Measurements from ENCODE around the gene CCDC70. TPM values are rescaled to one million over a fixed set of nuclear protein-coding genes. Genes with fewer than 3 reads are reported as not detected.
"Not testable (repeated sequence)": the region's sequence is repeated elsewhere in the genome, so short reads cannot be mapped to it uniquely, and the experiment has no call there.

Gene CCDC70
- total RNA-seq, 4 donors from 2014 or later: not detected

DNA sequence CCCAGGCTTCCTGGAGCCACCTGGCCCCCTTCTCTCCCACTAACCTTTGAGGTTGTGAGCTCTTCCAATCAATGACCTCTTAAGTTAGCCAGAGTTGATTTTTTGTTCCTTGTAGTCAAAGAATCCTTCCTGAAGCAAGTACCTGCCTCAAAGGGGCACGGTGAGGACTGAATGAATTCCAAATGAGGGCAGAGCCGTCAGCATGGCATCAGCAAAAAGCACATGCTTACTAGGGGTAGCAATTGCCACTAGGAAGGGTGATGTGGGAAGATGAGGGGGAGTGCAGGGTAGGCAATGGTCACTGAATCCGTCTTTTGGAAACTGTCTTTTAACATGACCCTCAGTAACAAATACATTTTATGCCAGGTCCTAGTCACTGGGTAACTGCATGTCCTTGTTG, 42.2 kb upstream of the CCDC70 start:
- H3K27me3 ChIP-seq: no peaks in the 10 kb centered on the region
- WGBS: 96% methylated on average over 3 of the region's 3 CpGs
- H3K4me3 ChIP-seq: no peak overlapping the region
- no peaks in the 10 kb centered on the region for H3K36me3 ChIP-seq
- no peak for TF ChIP-seq POLR2AphosphoS5 (IDR thresholded peaks at IDR 0.05)
- no peaks in the 10 kb centered on the region for H3K9me3 ChIP-seq
- intact Hi-C loops (cut with DNase I): loop anchor here (10.0 kb wide), 1 partner anchor 185 kb away; no protein-coding TSS in a partner anchor
- no peak overlapping the region for H3K27ac ChIP-seq (replicated peaks in 1 of 4)
- H3K4me1 ChIP-seq: peaks cover 20 to 27% (median 22%) of the 10 kb centered on the region in 4 donors
- no peak for DNase-seq (ENCODE audit: extremely low spot score)

DNA sequence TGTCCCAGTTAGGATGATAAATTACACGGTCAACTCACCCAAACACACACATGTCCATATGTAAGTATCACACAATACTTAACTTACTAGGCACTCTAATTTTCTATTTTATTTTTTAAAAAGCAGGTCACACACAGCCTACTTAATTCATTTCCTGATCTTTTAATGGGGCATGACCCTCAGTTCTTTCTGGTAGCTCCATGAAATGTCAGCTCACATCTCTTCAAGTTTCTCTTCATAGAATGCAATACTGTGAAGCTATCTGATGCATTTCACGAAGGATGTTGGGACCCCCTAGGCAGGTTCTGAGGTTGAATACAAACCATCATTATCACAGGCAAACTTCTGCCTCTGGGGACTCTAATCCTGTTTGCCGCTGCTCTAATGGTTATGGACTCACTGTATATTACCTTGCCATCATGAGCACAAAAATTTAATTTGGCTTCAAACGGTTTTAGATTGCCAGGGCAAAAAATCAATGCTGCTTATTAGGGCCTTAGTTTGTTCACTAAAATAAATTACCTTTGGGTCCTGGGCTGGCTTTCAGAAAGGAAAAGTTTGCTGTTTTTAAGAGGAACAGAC, 41.7 kb upstream of the CCDC70 start:
- no peak for DNase-seq (ENCODE audit: extremely low spot score)
- H3K36me3 ChIP-seq: no peaks in the 10 kb centered on the region
- H3K27me3 ChIP-seq: no peaks in the 10 kb centered on the region
- H3K9me3 ChIP-seq: no peaks in the 10 kb centered on the region
- H3K27ac ChIP-seq (replicated peaks in 1 of 4): no peak overlapping the region
- WGBS: 93% methylated on average over 4 of the region's 4 CpGs
- TF ChIP-seq POLR2A (IDR thresholded peaks at IDR 0.05; ENCODE audit: low read depth): no peak
- no peak overlapping the region for H3K4me3 ChIP-seq
- H3K4me1 ChIP-seq: peaks cover 21 to 27% (median 23%) of the 10 kb centered on the region in 4 donors
- intact Hi-C loops (cut with DNase I): no loop called here

DNA sequence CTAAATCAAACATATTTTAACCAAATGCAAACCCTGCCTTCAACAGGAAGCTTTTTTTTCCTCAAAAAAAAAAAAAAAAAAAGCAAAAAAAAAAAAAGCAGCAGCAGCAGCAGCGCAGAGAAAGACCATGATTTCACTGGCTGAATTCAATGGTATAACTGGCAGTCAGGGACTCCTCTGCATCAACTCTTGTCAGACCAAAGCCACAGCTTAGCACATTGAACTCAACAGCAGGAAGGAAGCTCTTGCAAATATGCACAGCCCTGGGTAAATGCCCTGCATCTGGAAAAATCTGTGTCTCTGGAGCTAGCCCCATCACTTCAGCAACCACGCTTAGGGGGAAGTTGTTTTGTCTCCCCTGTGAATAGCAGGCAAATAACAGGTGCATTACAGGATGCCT, 40.2 kb upstream of the CCDC70 start:
- Histone ChIP-seq H3K27me3 (no peaks in the 10 kb centered on the region), H3K27ac (replicated peaks in 1 of 4) (no peak overlapping the region), H3K4me1 (peaks cover 30 to 33% (median 31%) of the 10 kb centered on the region in 4 donors), H3K9me3 (no peaks in the 10 kb centered on the region), H3K36me3 (no peaks in the 10 kb centered on the region), H3K4me3 (no peak overlapping the region)
- TF ChIP-seq POLR2A (IDR thresholded peaks at IDR 0.05; ENCODE audit: low read depth): no peak
- WGBS: 62% methylated on average over 2 of the region's 2 CpGs
- DNase-seq (ENCODE audit: extremely low spot score): no peak
- intact Hi-C loops (cut with DNase I): no loop called here

GRCh38 chr13:51822106-51822815, 39.5 kb upstream of the CCDC70 start:
- intact Hi-C loops (cut with DNase I): no loop called here
- 77% methylated on average over 13 of the region's 13 CpGs for WGBS
- no peak for DNase-seq (ENCODE audit: extremely low spot score)
- H3K27me3 ChIP-seq: no peaks in the 10 kb centered on the region
- H3K4me3 ChIP-seq: no peak overlapping the region
- TF ChIP-seq EP300 (IDR thresholded peaks at IDR 0.05): no peak
- no peak for TF ChIP-seq POLR2AphosphoS5 (IDR thresholded peaks at IDR 0.05)
- TF ChIP-seq CTCF (IDR thresholded peaks at IDR 0.05): no peak
- no peak for TF ChIP-seq POLR2A (IDR thresholded peaks at IDR 0.05; ENCODE audit: low read depth)
- H3K27ac ChIP-seq (replicated peaks in 1 of 4): no peak overlapping the region
- no peaks in the 10 kb centered on the region for H3K9me3 ChIP-seq
- no peaks in the 10 kb centered on the region for H3K36me3 ChIP-seq
- peaks cover 36 to 40% (median 38%) of the 10 kb centered on the region in 4 donors for H3K4me1 ChIP-seq

DNA sequence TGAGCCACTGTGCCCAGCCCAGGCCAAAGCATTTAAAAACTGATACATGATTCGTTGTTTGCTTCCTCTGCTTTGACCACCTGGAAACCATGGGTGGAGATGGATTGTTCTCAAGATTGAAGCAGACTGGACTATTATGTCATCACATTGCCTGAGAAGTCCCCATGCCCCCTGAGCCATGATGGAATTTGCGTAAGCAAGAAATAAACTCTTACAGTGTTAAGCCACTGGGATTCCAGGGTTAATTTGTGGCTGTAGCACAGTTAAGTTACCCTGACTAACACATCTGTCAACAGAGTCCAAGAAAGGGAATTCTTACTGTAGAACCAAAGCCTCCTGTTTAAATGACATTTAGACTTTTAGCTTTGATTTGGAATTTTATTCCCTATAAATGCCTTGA, 38.4 kb upstream of the CCDC70 start:
- Histone ChIP-seq H3K9me3 (no peaks in the 10 kb centered on the region), H3K4me1 (peaks cover 40 to 43% (median 42%) of the 10 kb centered on the region in 4 donors), H3K36me3 (no peaks in the 10 kb centered on the region), H3K4me3 (no peak overlapping the region), H3K27me3 (no peaks in the 10 kb centered on the region), H3K27ac (replicated peaks in 1 of 4) (no peak overlapping the region)
- TF ChIP-seq CTCF (IDR thresholded peaks at IDR 0.05) (no peak), POLR2AphosphoS5 (IDR thresholded peaks at IDR 0.05) (no peak), EP300 (IDR thresholded peaks at IDR 0.05) (no peak), POLR2A (IDR thresholded peaks at IDR 0.05; ENCODE audit: low read depth) (no peak)
- intact Hi-C loops (cut with DNase I): no loop called here
- no peak for DNase-seq (ENCODE audit: extremely low spot score)
- WGBS: 100% methylated on average over 2 of the region's 2 CpGs

GRCh38 chr13:51823863-51824262, 37.9 kb upstream of the CCDC70 start:
- intact Hi-C loops (cut with DNase I): no loop called here

GRCh38 chr13:51824712-51825111, 37.1 kb upstream of the CCDC70 start:
- H3K4me3 ChIP-seq; intact Hi-C loops (cut with DNase I); H3K27me3 ChIP-seq; DNase-seq (ENCODE audit: extremely low spot score); H3K36me3 ChIP-seq; H3K9me3 ChIP-seq: not testable (repeated sequence)
- WGBS: 91% methylated on average over 10 of the region's 11 CpGs
- Histone ChIP-seq H3K27ac (replicated peaks in 1 of 4) (peak overlapping the region in 1 of 4 donors; percentile 42), H3K4me1 (peaks cover 30 to 32% (median 32%) of the 10 kb centered on the region in 4 donors)

More at GRCh38 chr13:51823863-51824262, 37.9 kb upstream of the CCDC70 start:
- TF ChIP-seq POLR2AphosphoS5 (IDR thresholded peaks at IDR 0.05) (no peak), POLR2A (IDR thresholded peaks at IDR 0.05; ENCODE audit: low read depth) (no peak), CTCF (IDR thresholded peaks at IDR 0.05) (no peak), EP300 (IDR thresholded peaks at IDR 0.05) (no peak)
- Histone ChIP-seq H3K9me3 (no peaks in the 10 kb centered on the region), H3K36me3 (no peaks in the 10 kb centered on the region), H3K4me3 (no peak overlapping the region), H3K27me3 (no peaks in the 10 kb centered on the region), H3K4me1 (peaks cover 38 to 40% (median 39%) of the 10 kb centered on the region in 4 donors), H3K27ac (replicated peaks in 1 of 4) (no peak overlapping the region)
- no peak for DNase-seq (ENCODE audit: extremely low spot score)
- 85% methylated on average over 2 of the region's 2 CpGs for WGBS
